ENCODE measurements around the gene FASN. TPM values are rescaled to one million over a fixed set of nuclear protein-coding genes. Genes with fewer than 3 reads are reported as not detected.

The FASN gene
- total and polyA plus RNA-seq, 2 of the 13 experiments (the other 11 are each of a cell fraction or from before 2014, with no cell fraction given): 51.7 to 101 TPM

DNA sequence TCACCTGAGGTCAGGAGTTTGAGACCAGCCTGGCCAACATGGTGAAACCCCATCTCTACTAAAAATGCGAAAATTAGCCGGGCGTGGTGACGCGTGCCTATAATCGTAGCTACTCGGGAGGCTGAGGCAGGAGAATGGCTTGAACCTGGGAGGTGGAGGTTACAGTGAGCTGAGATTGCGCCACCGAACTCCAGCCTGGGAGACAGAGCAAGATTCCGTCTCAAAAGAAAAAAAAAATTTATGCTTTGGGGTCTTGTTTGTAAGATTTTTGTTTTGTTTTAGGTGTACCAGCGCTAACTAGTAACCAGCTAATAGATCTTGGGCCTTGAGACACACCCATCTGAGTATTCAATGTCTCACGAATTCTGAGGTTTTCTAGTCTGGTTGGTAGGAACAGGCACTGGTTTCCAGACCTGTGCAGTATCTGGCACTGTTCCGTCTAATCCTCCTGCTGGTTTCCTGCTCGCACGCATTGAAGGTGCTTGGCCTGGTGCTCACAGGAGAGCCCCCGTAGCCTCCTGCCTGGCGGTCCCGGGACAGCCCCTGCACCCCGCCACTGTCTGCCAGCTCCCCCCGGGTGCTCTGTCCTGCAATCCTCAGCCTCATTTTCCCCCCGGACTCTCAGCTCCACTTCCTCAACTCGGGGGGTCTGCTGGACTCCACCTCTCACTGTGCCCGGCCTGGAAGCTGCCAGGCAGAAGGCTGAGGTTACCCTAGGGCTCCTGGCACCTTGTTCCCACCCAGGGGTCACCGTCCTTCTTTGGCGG, 21.8 kb downstream of the FASN start (continued):
- TF ChIP-seq ZNF562 (CRISPR knock-in tag; IDR thresholded peaks at IDR 0.05; ENCODE audit: borderline replicate concordance) (no peak), TP53 (CRISPR knock-in tag; conservative IDR thresholded peaks at IDR 0.05) (no peak), SOX6 (IDR thresholded peaks at IDR 0.05) (no peak), SOX6 (CRISPR knock-in tag; IDR thresholded peaks at IDR 0.05) (no peak), ZNF24 (IDR thresholded peaks at IDR 0.05) (no peak), NCOA2 (CRISPR knock-in tag; IDR thresholded peaks at IDR 0.05) (no peak), SETDB1 (CRISPR knock-in tag; IDR thresholded peaks at IDR 0.05; ENCODE audit: borderline replicate concordance) (no peak), HOXA5 (CRISPR knock-in tag; IDR thresholded peaks at IDR 0.05) (no peak), PAX8 (CRISPR knock-in tag; IDR thresholded peaks at IDR 0.05; ENCODE audit: borderline replicate concordance) (no peak), ZNF75D (CRISPR knock-in tag; IDR thresholded peaks at IDR 0.05; ENCODE audit: borderline replicate concordance) (no peak), ZNF274 (CRISPR knock-in tag; IDR thresholded peaks at IDR 0.05) (no peak), EHMT2 (IDR thresholded peaks at IDR 0.05; ENCODE audit: borderline replicate concordance, low read depth, low read length) (no peak), ZNF329 (CRISPR knock-in tag; IDR thresholded peaks at IDR 0.05; ENCODE audit: low read depth) (no peak), ZNF614 (CRISPR knock-in tag; IDR thresholded peaks at IDR 0.05; ENCODE audit: borderline replicate concordance) (no peak), ZFYVE20 (CRISPR knock-in tag; IDR thresholded peaks at IDR 0.05; ENCODE audit: borderline replicate concordance, low read depth) (no peak)
- TF ChIP-seq, protein P1, sequence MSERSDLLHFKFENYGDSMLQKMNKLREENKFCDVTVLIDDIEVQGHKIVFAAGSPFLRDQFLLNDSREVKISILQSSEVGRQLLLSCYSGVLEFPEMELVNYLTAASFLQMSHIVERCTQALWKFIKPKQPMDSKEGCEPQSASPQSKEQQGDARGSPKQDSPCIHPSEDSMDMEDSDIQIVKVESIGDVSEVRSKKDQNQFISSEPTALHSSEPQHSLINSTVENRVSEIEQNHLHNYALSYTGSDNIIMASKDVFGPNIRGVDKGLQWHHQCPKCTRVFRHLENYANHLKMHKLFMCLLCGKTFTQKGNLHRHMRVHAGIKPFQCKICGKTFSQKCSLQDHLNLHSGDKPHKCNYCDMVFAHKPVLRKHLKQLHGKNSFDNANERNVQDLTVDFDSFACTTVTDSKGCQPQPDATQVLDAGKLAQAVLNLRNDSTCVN (CRISPR knock-in tag; IDR thresholded peaks at IDR 0.05; ENCODE audit: borderline replicate concordance): no peak
- TF ChIP-seq, protein P2, sequence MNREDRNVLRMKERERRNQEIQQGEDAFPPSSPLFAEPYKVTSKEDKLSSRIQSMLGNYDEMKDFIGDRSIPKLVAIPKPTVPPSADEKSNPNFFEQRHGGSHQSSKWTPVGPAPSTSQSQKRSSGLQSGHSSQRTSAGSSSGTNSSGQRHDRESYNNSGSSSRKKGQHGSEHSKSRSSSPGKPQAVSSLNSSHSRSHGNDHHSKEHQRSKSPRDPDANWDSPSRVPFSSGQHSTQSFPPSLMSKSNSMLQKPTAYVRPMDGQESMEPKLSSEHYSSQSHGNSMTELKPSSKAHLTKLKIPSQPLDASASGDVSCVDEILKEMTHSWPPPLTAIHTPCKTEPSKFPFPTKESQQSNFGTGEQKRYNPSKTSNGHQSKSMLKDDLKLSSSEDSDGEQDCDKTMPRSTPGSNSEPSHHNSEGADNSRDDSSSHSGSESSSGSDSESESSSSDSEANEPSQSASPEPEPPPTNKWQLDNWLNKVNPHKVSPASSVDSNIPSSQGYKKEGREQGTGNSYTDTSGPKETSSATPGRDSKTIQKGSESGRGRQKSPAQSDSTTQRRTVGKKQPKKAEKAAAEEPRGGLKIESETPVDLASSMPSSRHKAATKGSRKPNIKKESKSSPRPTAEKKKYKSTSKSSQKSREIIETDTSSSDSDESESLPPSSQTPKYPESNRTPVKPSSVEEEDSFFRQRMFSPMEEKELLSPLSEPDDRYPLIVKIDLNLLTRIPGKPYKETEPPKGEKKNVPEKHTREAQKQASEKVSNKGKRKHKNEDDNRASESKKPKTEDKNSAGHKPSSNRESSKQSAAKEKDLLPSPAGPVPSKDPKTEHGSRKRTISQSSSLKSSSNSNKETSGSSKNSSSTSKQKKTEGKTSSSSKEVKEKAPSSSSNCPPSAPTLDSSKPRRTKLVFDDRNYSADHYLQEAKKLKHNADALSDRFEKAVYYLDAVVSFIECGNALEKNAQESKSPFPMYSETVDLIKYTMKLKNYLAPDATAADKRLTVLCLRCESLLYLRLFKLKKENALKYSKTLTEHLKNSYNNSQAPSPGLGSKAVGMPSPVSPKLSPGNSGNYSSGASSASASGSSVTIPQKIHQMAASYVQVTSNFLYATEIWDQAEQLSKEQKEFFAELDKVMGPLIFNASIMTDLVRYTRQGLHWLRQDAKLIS (CRISPR knock-in tag; IDR thresholded peaks at IDR 0.05): no peak
- TF ChIP-seq, protein P3, sequence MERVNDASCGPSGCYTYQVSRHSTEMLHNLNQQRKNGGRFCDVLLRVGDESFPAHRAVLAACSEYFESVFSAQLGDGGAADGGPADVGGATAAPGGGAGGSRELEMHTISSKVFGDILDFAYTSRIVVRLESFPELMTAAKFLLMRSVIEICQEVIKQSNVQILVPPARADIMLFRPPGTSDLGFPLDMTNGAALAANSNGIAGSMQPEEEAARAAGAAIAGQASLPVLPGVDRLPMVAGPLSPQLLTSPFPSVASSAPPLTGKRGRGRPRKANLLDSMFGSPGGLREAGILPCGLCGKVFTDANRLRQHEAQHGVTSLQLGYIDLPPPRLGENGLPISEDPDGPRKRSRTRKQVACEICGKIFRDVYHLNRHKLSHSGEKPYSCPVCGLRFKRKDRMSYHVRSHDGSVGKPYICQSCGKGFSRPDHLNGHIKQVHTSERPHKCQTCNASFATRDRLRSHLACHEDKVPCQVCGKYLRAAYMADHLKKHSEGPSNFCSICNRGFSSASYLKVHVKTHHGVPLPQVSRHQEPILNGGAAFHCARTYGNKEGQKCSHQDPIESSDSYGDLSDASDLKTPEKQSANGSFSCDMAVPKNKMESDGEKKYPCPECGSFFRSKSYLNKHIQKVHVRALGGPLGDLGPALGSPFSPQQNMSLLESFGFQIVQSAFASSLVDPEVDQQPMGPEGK (CRISPR knock-in tag; IDR thresholded peaks at IDR 0.05): no peak
- TF ChIP-seq, protein P4, sequence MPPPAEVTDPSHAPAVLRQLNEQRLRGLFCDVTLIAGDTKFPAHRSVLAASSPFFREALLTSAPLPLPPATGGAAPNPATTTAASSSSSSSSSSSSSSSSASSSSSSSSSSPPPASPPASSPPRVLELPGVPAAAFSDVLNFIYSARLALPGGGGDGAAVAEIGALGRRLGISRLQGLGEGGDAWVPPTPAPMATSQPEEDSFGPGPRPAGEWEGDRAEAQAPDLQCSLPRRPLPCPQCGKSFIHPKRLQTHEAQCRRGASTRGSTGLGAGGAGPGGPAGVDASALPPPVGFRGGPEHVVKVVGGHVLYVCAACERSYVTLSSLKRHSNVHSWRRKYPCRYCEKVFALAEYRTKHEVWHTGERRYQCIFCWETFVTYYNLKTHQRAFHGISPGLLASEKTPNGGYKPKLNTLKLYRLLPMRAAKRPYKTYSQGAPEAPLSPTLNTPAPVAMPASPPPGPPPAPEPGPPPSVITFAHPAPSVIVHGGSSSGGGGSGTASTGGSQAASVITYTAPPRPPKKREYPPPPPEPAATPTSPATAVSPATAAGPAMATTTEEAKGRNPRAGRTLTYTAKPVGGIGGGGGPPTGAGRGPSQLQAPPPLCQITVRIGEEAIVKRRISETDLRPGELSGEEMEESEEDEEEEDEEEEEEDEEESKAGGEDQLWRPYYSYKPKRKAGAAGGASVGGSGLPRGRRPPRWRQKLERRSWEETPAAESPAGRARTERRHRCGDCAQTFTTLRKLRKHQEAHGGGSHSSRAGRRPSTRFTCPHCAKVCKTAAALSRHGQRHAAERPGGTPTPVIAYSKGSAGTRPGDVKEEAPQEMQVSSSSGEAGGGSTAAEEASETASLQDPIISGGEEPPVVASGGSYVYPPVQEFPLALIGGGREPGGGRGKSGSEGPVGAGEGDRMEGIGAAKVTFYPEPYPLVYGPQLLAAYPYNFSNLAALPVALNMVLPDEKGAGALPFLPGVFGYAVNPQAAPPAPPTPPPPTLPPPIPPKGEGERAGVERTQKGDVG (CRISPR knock-in tag; IDR thresholded peaks at IDR 0.05; ENCODE audit: borderline replicate concordance): no peak

Data from HepG2 (cell line).